Head of caudate nucleus (tissue), 42 donors: ENCODE measurements around the gene F7.

Experiments used
- DNase-seq, 42 donors: peaks; one replicate each; pipeline versions ENCODE4 v3.0.0 to v3.0.0-alpha.2; 2020 to 2021; ENCODE audit warnings: mixed read lengths in 7 of 42
- intact Hi-C: fragments of 100-400 bp; cut with DNase I; formaldehyde crosslinking; loops from one replicate; pipeline ENCODE4 v1.15.0; 2022

F7 gene

DNA sequence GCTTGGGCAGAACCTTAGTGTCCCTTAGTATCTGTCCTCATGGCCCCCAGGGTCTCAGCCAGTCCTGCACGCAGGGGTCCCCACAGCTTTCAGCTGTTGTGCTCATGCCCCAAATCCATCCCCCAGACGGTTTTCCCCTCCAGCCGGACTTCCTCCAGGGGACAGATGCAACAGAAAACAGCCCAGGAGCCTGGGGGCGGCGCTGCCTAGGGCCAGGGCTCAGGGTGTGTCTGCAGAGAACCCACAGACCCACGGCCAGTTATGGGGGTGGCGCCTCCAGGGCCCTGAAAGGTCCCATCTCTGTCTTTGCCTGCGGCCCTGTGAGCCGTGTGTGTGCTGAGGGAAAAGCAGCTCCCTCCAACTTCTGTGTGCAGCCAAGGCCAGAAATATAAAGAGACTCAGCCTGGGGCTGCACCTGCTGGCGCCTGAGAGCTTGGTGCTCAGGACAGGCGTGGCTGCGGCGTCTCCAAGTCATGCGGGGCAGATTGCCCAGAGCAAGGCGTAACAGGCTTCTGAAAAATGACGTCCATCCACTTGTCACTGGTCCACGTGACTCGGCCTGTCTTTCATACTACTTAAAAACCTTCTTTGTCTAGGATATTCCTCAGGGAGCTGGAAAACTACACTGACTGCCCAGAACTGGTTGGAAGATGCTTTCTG, 22.1 kb upstream of the F7 start:
- intact Hi-C loops, result no loop called here
- DNase-seq, result peak in 41 of 42 donors; percentile 50 to 90 (median 76)

DNA sequence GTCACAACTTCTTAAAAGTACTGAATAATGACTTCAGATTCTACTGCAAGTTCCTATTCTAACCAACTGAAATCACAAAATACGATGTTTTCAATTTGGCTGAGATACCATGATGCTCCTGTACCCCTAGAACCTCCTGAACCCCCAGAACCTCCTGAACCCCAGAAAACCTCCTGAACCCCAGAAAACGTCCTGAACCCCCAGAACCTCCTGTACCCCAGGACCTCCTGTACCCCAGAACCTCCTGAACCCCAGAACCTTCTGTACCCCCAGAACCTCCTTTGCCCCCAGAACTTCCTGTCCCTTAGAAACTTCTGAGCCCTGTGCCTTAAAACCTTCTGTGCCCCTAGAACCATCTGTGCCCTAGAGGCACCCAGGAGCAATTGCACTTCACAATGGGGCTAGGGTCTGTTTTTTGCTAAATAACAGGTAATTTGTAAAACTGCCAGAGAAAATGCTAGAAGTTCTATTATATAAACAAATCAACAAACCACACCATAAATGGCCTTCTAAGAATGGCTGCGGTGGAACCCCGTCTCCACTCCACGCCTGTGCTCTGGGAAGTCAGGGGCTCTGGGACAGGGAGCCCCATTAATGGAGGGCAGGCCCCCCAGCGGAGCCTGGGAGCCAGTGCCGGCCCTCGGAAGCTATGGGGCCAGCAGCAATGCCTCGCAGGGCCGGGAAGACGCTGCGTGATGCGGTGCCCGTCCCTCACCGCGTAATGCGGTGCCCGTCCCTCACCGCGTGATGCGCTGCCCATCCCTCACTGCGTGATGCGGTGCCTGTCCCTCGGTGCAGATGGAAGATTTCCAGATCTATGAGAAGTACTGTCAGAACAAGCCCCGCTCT, 21.3 kb upstream of the F7 start:
- DNase-seq, result no peak
- intact Hi-C loops, result no loop called here

DNA sequence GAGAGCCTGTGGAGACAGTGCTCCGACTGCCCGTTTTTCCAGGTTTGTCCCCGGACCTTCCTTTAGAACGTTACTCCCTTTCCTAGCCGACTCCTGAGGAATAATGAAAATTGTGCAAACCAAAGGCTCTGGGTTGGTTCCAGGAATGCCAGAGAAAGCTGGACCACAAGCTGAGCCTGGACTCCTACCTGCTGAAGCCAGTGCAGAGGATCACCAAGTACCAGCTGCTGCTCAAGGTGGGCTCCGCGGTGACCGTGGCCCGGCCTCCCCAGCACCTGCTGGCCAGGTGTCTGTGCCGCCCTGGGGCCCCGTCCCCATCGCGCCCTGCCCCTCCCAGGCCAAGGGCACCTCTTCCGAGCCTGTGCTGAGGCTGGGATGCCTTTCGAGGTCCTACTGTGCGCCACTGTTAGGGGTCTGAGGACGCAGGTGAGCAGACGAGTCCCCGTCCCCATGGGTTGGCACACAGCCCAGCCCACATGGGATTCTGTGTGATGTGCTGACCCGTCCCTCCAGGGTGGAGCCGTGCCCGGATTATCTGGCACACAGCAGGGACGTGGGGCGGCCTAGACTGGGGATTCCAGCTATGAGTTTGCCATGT, 20.5 kb upstream of the F7 start:
- intact Hi-C loops, result no loop called here
- no peak for DNase-seq

DNA sequence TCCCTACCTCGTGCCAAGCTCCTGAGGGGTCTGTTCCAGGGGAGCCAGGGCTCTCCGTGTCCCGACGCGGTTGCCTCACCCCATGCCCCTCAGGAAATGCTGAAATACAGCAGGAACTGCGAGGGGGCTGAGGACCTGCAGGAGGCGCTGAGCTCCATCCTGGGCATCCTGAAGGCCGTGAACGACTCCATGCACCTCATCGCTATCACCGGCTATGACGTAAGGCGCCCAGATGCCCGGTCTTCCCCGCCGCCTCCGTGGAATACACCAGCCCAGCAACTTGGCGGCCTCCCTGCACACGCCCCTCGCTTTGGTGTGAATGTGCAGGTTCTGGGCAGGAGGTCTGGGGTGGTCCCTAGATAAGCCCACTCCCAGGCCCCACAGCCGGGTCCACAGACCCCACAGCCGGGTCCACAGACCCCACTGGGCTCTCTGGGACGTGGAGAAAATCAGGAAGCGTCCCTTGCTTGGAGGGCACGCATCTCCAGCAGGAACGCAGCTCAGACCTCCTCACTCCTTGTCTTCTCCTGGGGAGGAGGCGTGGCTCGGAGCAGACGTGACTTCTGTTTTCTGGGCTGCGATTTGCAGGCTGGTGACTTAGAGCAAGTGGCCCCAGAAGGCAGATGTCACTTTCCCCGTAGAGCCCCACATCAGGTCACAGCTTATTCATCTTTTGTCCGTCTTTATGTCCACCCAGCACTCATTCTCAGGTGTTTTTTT, 19.4 kb upstream of the F7 start:
- intact Hi-C loops, result no loop called here
- DNase-seq, result no peak

- DNase-seq, result no peak
- intact Hi-C loops, result no loop called here
Measured at GRCh38 chr13:113086991-113087922, 18.3 kb upstream of the F7 start.

DNA sequence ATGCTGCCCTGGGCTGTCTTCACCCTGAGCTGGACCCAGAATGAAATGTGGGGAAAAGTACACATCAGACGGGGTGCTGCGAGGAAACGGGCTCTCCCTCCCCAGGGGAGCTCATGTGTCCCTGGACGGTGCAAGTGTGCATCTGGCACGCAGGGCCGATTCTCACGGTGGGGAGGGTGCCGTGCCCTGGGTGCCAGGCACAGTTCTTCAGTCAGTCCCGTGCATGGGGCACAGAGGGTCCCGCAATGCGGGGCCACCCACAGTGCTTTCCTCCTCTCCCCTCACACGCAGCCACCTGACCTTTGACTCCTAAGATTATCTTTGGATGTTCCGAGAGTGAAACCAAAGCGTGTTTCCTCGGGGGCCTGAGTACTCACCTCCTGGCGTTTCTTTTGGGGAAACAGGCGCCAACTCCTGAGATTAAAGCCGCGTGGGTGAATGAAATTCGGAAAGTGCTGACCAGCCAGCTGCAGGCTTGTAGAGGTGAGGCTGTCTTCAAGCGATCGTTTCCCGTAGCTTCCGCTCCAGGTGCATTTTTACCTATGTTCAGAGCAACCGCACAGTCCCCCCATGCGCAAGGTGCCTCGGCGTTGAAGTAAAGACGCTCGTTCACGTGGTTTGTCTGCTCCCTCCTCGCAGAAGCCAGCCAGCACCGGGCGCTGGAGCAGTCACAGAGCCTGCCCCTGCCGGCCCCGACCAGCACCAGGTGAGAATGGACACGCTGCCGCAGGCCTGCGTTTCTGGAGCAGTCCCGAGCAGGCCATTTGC, 17.5 kb upstream of the F7 start:
- intact Hi-C loops, result no loop called here
- peak in 3 of 42 donors; percentile 5 to 21 (median 20) for DNase-seq

GRCh38 chr13:113088691-113089020, 16.9 kb upstream of the F7 start:
- intact Hi-C loops, result no loop called here
- peak in 2 of 42 donors; percentile 25 to 27 for DNase-seq

DNA sequence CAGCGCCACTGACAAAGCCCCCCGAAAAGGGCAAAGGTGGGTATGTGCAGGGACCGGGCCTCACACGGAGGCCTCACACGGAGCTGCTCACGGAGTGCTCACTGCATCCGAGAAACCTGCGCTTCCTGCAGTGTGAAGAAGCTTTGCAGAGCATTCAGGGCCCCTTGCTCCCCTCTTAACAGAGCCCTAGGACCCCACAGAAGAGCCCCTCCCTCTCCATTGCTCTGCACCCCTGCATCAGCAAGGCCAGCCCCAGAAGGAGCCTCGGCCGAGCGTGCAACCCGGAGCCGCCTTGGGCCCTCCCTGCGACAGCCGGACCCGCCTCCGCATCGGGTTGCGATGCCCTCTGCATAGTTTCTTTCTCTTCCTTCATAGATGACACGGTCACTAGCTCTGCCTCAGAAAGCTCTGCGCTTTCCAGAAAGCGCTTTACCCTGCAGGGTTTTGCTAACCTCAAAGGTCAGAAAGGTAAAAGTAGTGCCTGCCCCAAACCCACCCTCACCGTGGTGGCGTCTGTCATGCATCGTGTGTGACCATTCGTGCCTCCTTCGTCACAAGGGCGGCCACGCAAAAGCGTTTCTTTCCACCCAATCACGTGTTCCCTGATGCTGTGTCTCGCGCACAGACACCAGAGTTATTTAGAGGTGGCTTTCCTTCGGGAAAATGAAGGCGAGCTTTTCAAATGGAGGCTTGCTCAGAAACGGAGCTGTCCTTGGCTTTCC, 15.7 kb upstream of the F7 start:
- intact Hi-C loops, result no loop called here
- DNase-seq, result peak in 2 of 42 donors; percentile 5 to 23

DNA sequence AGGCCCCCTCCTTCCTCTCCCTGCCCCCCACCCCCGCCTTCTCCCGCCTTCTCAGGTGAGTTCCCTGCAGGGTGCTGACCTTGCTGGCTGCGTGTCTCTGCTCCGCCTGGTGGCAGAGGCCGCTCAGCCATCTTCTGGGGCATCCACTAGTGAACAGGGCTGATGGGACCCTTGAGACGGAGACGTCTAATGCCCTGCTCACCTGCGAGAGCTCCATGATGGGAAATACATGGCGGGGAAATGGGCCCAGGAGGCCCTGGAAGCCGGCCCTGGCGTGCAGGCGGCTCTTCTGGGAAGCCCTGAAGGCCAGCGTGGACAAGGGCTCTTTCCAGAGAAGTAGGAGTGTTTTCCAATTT, 15.2 kb upstream of the F7 start:
- intact Hi-C loops, result no loop called here
- peak in 2 of 42 donors; percentile 3 to 27 for DNase-seq

DNA sequence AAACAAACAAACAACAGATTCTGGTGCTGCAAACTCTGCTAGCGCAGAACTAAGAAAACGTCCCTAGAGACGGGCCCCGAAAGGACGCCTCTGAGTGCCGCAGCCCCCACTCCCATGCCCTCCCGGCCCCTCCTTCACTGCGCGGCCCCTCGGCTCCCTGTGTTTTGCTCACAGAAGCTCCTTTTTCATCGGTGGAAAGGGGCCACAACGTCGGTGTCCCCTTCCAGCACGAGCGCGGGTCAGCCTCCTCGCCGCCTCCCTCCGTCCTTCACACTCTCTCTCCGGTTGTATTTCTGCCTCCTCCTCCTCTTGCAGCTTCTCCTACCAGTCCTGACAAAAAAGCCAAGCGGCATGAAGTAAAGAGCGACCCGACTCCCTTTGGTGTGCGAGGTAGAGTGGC, 14.8 kb upstream of the F7 start:
- peak in 2 of 42 donors; percentile 0 to 21 for DNase-seq
- intact Hi-C loops, result no loop called here

DNA sequence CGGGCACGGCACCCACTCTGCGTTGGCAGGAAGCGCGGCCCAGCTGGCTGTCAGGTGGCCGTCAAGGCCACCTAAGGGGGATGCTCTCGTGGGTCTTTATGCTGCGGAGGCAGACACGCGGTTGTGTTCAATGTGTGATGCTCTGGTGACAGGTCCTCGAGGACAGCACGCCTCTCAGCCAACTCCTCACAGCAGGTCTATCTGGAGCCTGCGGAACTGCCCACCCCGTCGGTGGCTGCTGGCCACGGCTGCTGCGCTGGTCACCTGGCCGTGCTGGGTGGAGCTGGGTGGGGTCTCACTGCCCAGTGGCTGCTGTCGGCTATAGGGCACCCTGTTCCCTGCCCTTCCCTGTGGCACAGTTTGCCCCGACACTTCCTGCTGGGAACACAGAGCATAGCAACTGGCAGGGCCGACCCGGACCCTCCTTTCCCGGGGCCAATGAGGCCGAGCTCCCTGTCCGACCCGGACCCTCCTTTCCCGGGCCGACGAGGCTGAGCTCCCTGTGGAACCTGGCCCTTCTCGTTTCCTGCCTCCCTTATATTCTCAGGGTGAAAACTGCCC, 14.3 kb upstream of the F7 start:
- intact Hi-C loops, result no loop called here
- peak in 3 of 42 donors; percentile 6 to 23 (median 21) for DNase-seq

DNA sequence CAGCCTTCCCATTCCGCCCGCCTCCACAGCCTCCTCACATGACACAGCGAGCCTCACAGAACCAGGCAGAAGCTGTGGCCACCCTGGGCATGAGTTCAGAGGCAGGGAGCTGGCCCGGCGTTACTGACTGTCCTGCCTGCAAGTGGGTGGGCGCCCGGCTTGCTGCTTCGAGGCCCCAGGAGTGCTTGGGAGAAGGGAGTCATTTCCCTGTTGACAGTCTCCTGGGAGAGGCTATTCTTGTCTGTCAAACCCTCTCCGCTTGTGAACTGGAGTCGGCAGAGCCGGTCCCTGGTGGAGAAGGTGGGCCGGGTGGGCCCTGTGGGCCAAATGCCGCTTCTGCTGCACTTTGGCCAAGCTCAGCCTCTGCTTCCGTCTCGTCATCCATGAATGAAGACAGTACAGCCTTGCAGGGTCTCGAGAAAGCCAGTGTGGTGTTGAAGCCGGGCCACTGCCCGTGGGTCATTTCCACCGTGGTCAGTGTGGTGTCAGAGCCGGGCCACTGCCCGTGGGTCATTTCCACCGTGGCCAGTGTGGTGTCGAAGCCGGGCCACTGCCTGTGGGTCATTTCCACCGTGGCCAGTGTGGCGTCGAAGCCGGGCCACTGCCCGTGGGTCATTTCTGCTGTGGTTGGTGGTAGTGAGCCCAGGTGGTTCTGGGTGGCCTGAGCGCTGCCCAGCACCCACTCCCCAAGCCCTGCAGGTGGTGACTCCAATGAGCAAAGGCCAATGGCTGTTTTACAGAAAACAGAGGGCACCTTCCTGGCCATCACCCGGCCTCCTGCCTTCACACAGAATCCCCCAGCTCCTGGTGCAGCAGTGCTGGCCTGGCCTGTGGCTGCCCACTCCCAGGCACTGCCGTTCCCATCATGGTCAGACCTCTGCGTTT, 13.5 kb upstream of the F7 start:
- peak in 3 of 42 donors; percentile 15 to 29 (median 29) for DNase-seq
- intact Hi-C loops, result no loop called here

- intact Hi-C loops, result no loop called here
- DNase-seq, result no peak
Measured at GRCh38 chr13:113092776-113093579, 12.6 kb upstream of the F7 start.

DNA sequence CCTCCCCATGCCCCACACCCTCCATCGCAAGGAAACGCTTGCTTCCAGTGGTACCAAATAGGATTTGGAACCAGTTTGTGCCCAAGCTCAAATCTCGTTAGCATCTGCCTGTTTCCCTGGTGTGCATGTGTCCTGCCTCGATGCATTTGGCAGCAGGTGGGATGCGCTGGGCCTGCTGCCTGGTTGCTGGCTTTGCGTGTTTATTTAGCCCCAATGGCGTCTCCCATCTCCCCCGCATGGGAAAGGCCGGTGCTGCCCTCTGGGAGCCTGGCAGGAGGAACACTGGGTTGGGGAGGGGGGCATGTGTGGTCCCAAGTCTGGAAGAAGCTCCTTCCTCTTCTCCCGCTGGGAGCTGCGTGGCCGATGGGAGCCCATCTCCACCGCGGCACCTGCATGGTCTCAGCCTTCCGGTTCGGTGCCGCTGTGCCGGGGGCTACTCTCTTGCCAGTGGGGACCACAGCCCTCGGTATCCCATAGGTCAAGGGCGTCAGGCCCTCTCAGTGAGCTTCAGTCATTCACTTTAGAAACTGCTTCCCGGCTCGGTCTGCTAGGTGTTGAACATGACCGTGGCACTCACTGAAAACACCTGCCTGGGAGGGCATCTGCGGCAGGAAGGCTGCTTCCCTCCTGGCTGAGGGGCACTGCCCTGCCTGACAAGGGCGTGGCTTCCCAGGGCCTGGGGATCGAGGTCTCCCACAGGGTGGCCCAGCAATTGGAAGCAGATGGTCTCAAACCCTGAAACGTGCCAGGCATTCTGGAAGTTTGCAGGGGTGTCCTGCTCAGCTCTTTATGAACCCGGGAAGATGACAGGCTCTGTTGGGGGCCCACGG, 11.8 kb upstream of the F7 start:
- intact Hi-C loops, result no loop called here
- DNase-seq, result no peak
